Neuronal stem cell (in vitro differentiated cells): Measurements from ENCODE around the gene MALT1.
A peak's percentile ranks its signal among the peaks of the same experiment; 100 is the strongest.

Source experiments
- DNase-seq: peaks from one replicate; pipeline ENCODE4 v3.0.0-alpha.2; 2013; ENCODE audit warnings: low spot score
- H2AFZ ChIP-seq: one replicate; pipeline ENCODE4 v1.6.1; 2013; ENCODE audit warnings: mild to moderate bottlenecking, low read length, inconsistent platforms
- H2AK5ac ChIP-seq: 2 replicates; pipeline ENCODE4 v1.6.1; 2013; ENCODE audit warnings: low read depth, mild to moderate bottlenecking, inconsistent platforms, low read length, moderate library complexity, mixed read lengths
- H2BK120ac ChIP-seq: 2 replicates; pipeline ENCODE4 v1.6.1; 2013; ENCODE audit warnings: low read depth, mild to moderate bottlenecking, inconsistent platforms, low read length, moderate library complexity, mixed read lengths
- H2BK12ac ChIP-seq: one replicate; pipeline ENCODE4 v1.6.1; 2013; ENCODE audit warnings: low read length, inconsistent platforms
- H2BK15ac ChIP-seq: 2 replicates; pipeline ENCODE4 v1.6.1; 2013; ENCODE audit warnings: mild to moderate bottlenecking, low read length, inconsistent platforms, mixed read lengths
- H2BK5ac ChIP-seq: one replicate; pipeline ENCODE4 v1.6.1; 2013; ENCODE audit warnings: inconsistent platforms, mild to moderate bottlenecking, low read length, moderate library complexity
- H3K14ac ChIP-seq: one replicate; pipeline ENCODE4 v1.6.1; 2013; ENCODE audit warnings: low read length, inconsistent platforms
- H3K18ac ChIP-seq: 2 replicates; pipeline ENCODE4 v1.6.1; 2013; ENCODE audit warnings: low read length, inconsistent platforms
- H3K23ac ChIP-seq: 2 replicates; pipeline ENCODE4 v1.6.1; 2013; ENCODE audit warnings: low read depth, mild to moderate bottlenecking, mixed read lengths, low read length, inconsistent platforms; ENCODE audit not compliant: poor library complexity
- H3K27ac ChIP-seq: replicated peaks from 3 replicates; pipeline ENCODE4 v1.5.1; 2013; ENCODE audit warnings: low read length, inconsistent platforms
- H3K27me3 ChIP-seq, 3 experiments: 2 replicates each; pipeline ENCODE4 v1.6.1; 2013; ENCODE audit warnings: low read length in 3 of 3, mild to moderate bottlenecking in 2 of 3, inconsistent platforms in 1 of 3, low read depth in 1 of 3, mixed read lengths in 1 of 3, moderate library complexity in 1 of 3; ENCODE audit not compliant: control insufficient read depth in 3 of 3, insufficient read depth in 3 of 3
- H3K36me3 ChIP-seq, 2 donors: replicated peaks in 1 of 2; 2 replicates each; pipeline ENCODE4 v1.6.1; 2013; ENCODE audit warnings: low read length in 2 of 2; ENCODE audit not compliant: control insufficient read depth in 2 of 2, insufficient read depth in 2 of 2
- H3K4ac ChIP-seq: 2 replicates; pipeline ENCODE4 v1.6.1; 2013; ENCODE audit warnings: inconsistent platforms, mild to moderate bottlenecking, low read length, moderate library complexity
- H3K4me1 ChIP-seq, 2 donors: 1 replicate in 1 of 2; 2 replicates in 1 of 2; pipeline ENCODE4 v1.6.1; 2013; ENCODE audit warnings: low read length in 2 of 2, low read depth in 1 of 2; ENCODE audit not compliant: control insufficient read depth in 2 of 2, insufficient read depth in 1 of 2
- H3K4me2 ChIP-seq: one replicate; pipeline ENCODE4 v1.6.1; 2013; ENCODE audit warnings: mild to moderate bottlenecking, low read length, inconsistent platforms; ENCODE audit not compliant: insufficient read depth, poor library complexity, severe bottlenecking
- H3K4me3 ChIP-seq, 2 donors: 2 replicates each; pipeline ENCODE4 v1.5.1; 2013; ENCODE audit warnings: low read length in 2 of 2, mild to moderate bottlenecking in 2 of 2, inconsistent platforms in 1 of 2, moderate library complexity in 1 of 2
- H3K79me1 ChIP-seq: one replicate; pipeline ENCODE4 v1.6.1; 2013; ENCODE audit warnings: low read depth, mild to moderate bottlenecking, inconsistent platforms, low read length, moderate library complexity
- H3K9ac ChIP-seq: one replicate; pipeline ENCODE4 v1.6.1; 2013; ENCODE audit warnings: mild to moderate bottlenecking, low read depth, low read length, inconsistent platforms; ENCODE audit not compliant: poor library complexity
- H3K9me3 ChIP-seq, 2 donors: replicated peaks in 1 of 2; 2 replicates each; pipeline versions ENCODE3 to v1.6.1; 2013; ENCODE audit warnings: low read length in 2 of 2, mild to moderate bottlenecking in 2 of 2, inconsistent platforms in 1 of 2, low read depth in 1 of 2, mixed read lengths in 1 of 2, moderate library complexity in 1 of 2; ENCODE audit not compliant: control insufficient read depth in 2 of 2, insufficient read depth in 1 of 2
- H4K8ac ChIP-seq: one replicate; pipeline ENCODE4 v1.6.1; 2013; ENCODE audit warnings: low read depth, mild to moderate bottlenecking, inconsistent platforms, low read length, moderate library complexity
- H4K91ac ChIP-seq: one replicate; pipeline ENCODE4 v1.6.1; 2013; ENCODE audit warnings: low read length, low read depth, mild to moderate bottlenecking, inconsistent platforms; ENCODE audit not compliant: poor library complexity
- WGBS, 2 donors: extraction: QIAGEN DNeasy Blood & Tissue Kit; methylation state at CpG; one replicate each; pipeline ENCODE4 v1.1.7; 2013; ENCODE audit warnings: missing lambda C conversion rate in 2 of 2, mixed read lengths in 1 of 2; ENCODE audit not compliant: insufficient read length in 2 of 2, insufficient replicate concordance in 1 of 2; ENCODE audit errors: extremely low coverage in 2 of 2; 5-methylcytosine and 5-hydroxymethylcytosine counted together

MALT1 gene

DNA sequence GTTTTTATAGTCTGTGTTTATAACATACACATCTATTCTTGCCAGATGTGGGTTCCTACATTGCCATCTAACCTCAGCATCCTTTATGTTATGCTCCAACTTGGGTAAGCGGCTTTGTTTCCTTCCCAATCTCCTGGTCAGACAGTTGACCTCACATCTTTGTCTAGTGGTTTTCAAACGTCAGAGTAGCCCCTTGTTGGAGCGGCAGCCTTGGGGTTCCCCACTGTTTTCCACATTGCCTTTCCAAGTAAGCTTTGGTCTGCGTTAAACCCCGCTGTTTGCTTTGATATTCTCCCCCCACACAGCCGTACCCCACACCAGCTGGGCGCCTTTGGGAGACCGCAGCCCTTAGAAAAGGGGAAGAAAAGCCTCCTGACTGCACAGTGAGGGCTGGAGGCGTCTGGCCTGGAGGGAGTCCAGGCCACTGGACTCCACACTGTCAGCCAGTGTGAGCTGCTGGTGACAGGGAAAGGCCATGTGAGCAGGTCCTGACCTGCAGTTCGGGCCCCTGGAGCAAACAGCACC, 83.3 kb downstream of the MALT1 start:
- Histone ChIP-seq H3K36me3 (peaks cover 1 to 18% of the 10 kb centered on the region in 2 donors), H3K9me3 (peaks cover 0 to 4% of the 10 kb centered on the region in 2 donors), H3K18ac (peak overlapping the region; percentile 76), H2BK120ac (no peak overlapping the region), H3K4me1 (peaks cover 6 to 22% of the 10 kb centered on the region in 2 donors), H3K27me3 (no peaks in the 10 kb centered on the region), H2AFZ (no peak overlapping the region), H3K4me3 (no peak overlapping the region), H3K4me2 (no peak overlapping the region), H3K14ac (no peak overlapping the region), H3K23ac (no peak overlapping the region), H2BK5ac (no peak overlapping the region), H2BK15ac (no peak overlapping the region), H3K27ac (no peak overlapping the region), H3K4ac (no peak overlapping the region), H4K91ac (no peak overlapping the region), H2BK12ac (no peak overlapping the region), H3K79me1 (no peaks in the 10 kb centered on the region), H2AK5ac (no peak overlapping the region), H3K9ac (peak overlapping the region; percentile 36), H4K8ac (no peak overlapping the region)
- WGBS, 2 donors = no CpG with 5 or more reads among the region's 10 CpGs
- no peak for DNase-seq

DNA sequence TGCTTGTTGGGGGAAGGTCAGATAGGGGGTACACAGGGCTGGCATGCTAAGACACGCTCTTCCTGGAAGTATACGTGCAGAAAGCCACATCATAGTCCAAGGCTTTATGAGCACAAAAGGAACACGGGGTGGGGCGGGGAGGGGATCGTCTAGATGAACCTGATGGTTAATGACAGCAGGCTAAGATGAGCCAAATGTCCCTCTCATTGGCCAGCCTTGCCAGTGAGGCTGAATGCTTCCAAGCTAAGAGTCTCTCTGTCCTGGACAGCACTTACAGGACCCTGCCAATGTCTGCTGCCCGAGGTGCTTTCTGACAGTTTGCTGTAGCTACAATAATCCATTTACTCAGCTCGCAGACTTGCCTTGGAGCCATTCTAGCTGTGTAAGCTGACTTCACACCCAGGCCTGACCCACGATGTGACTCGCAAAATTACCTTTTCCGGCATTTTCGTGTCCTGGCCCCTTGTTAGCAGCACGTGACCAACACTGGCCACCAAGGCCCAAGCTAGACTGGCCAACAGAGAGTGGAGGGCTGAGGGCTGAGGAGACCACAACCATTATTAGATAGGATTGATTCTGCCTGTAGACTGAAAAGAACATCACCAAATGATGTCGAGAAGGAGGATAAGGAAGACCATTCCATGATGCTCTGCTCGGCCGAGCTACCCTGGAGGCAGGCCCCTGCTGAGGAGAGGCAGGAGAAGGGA, 84.2 kb downstream of the MALT1 start:
- H2BK15ac ChIP-seq = no peak overlapping the region
- no CpG with 5 or more reads among the region's 15 CpGs for WGBS, 2 donors
- no peak overlapping the region for H3K18ac ChIP-seq
- no peak overlapping the region for H3K23ac ChIP-seq
- H3K79me1 ChIP-seq = no peaks in the 10 kb centered on the region
- H4K8ac ChIP-seq = no peak overlapping the region
- H2AFZ ChIP-seq = no peak overlapping the region
- H4K91ac ChIP-seq = no peak overlapping the region
- no peak overlapping the region for H2BK120ac ChIP-seq
- no peak overlapping the region for H3K27ac ChIP-seq
- no peak overlapping the region for H2AK5ac ChIP-seq
- no peaks in the 10 kb centered on the region for H3K27me3 ChIP-seq
- peaks cover 6 to 22% of the 10 kb centered on the region in 2 donors for H3K4me1 ChIP-seq
- H3K4me2 ChIP-seq = no peak overlapping the region
- H3K4me3 ChIP-seq = no peak overlapping the region
- H3K9ac ChIP-seq = no peak overlapping the region
- no peak overlapping the region for H3K14ac ChIP-seq
- peaks cover 0 to 10% of the 10 kb centered on the region in 2 donors for H3K36me3 ChIP-seq
- no peak for DNase-seq
- no peaks in the 10 kb centered on the region for H3K9me3 ChIP-seq
- no peak overlapping the region for H3K4ac ChIP-seq
- H2BK5ac ChIP-seq = no peak overlapping the region
- H2BK12ac ChIP-seq = no peak overlapping the region

DNA sequence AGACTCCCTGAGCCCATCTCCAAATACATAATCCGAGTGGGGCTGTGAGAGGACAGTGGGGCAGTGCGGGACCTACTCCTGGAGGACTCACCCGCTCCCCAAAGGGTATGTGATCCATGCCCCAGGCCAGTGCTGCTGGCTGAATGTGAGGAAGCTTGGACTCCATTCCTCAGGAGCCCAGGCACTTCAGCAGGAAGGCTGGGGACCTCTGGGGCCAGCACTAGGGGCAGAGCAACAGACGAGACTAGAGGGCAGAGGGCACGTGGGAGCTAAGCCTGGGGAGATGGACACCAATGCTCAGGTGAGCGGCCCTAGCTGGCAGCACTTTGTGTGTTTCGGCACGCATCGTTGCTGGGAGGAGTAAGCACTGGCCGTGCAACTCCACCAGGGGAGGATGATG, 84.9 kb downstream of the MALT1 start:
- Histone ChIP-seq H2BK5ac (no peak overlapping the region), H3K18ac (no peak overlapping the region), H4K8ac (no peak overlapping the region), H3K27me3 (no peaks in the 10 kb centered on the region), H2BK120ac (no peak overlapping the region), H3K4me1 (peaks cover 6 to 22% of the 10 kb centered on the region in 2 donors), H2BK12ac (peak overlapping the region; percentile 75), H3K4me2 (no peak overlapping the region), H2BK15ac (no peak overlapping the region), H3K9me3 (no peaks in the 10 kb centered on the region), H3K36me3 (peaks cover 0 to 4% of the 10 kb centered on the region in 2 donors), H3K79me1 (no peaks in the 10 kb centered on the region), H3K4ac (no peak overlapping the region), H4K91ac (peak overlapping the region; percentile 53), H2AK5ac (no peak overlapping the region), H3K27ac (no peak overlapping the region), H2AFZ (no peak overlapping the region), H3K9ac (no peak overlapping the region), H3K14ac (peak overlapping the region; percentile 75), H3K4me3 (no peak overlapping the region), H3K23ac (peak overlapping the region; percentile 29)
- WGBS, 2 donors = no CpG with 5 or more reads among the region's 10 CpGs
- no peak for DNase-seq

DNA sequence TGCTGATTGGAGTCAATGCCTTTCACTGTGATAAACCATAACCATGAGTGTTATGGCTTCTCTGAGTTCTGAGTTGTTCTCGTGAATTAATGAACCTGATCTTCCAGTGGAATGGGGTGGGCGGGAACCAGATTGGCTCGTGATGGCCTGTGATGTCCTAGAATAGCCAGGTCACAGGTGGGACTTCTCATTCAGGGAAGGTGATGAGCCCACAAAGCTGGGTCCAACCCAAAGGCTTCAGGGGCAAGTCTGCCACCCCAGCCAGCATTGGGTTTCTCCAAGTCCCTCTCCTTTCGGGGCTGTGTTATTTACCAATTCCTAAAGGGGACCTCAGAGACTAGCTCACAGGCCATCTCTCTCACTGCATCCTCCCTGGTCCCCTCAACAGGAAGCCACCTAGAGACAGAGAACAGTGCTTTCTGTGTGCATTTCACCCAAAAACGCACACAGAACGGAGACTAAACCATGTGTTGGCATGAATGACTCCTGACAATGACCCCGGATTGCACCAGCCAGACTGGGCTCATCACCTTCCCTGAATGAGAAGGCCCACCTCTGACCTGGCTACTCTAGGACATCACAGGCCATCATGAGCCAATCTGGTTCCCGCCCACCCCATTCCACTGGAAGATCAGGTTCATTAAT, 85.5 kb downstream of the MALT1 start:
- Histone ChIP-seq H3K4me3 (no peak overlapping the region), H2BK120ac (no peak overlapping the region), H4K91ac (no peak overlapping the region), H2AK5ac (no peak overlapping the region), H3K27ac (no peak overlapping the region), H2BK15ac (no peak overlapping the region), H3K9ac (no peak overlapping the region), H2BK12ac (no peak overlapping the region), H3K79me1 (no peaks in the 10 kb centered on the region), H3K36me3 (peaks cover 0 to 4% of the 10 kb centered on the region in 2 donors), H3K14ac (no peak overlapping the region), H3K4ac (no peak overlapping the region), H2AFZ (no peak overlapping the region), H2BK5ac (no peak overlapping the region), H3K23ac (no peak overlapping the region), H4K8ac (no peak overlapping the region), H3K18ac (no peak overlapping the region), H3K9me3 (no peaks in the 10 kb centered on the region), H3K27me3 (no peaks in the 10 kb centered on the region), H3K4me1 (peaks cover 6 to 22% of the 10 kb centered on the region in 2 donors), H3K4me2 (no peak overlapping the region)
- WGBS, 2 donors = no CpG with 5 or more reads among the region's 8 CpGs
- no peak for DNase-seq
